Neural cell (in vitro differentiated cells): ENCODE results near the gene LPCAT3. TPM values are rescaled to one million over a fixed set of nuclear protein-coding genes. Genes with fewer than 3 reads are reported as not detected.

ENCODE experiments used
- H2AFZ ChIP-seq: fragments of 200-600, 300-800 bp; sonication (generic), shearing (Covaris generic); 2 replicates; pipeline ENCODE4 v1.6.0; 2014; ENCODE audit warnings: low read depth, mild to moderate bottlenecking, antibody characterized with exemption, low read length, moderate library complexity
- H3F3A ChIP-seq: fragments of 200-600 bp; shearing (Covaris generic); 2 replicates; pipeline ENCODE4 v1.6.1; 2016; ENCODE audit warnings: mild to moderate bottlenecking, moderate library complexity, mixed read lengths, antibody characterized with exemption, low read length; ENCODE audit not compliant: insufficient read depth, poor library complexity, severe bottlenecking
- H3K27ac ChIP-seq: fragments of 200-600, 300-800 bp; sonication (generic), shearing (Covaris generic); 2 replicates; pipeline ENCODE4 v1.5.1; 2014; ENCODE audit warnings: mild to moderate bottlenecking, low read length, moderate library complexity
- H3K27me3 ChIP-seq: fragments of 300-800, 200-600 bp; sonication (generic), shearing (Covaris generic); 2 replicates; pipeline ENCODE4 v1.6.0; 2014; ENCODE audit warnings: mild to moderate bottlenecking, low read depth, low read length, moderate library complexity; ENCODE audit not compliant: insufficient read depth
- H3K36me3 ChIP-seq: fragments of 300-800, 200-600 bp; sonication (generic), shearing (Covaris generic); 2 replicates; pipeline ENCODE4 v1.5.1; 2014; ENCODE audit warnings: mild to moderate bottlenecking, antibody characterized with exemption, low read length, moderate library complexity; ENCODE audit not compliant: insufficient read depth
- H3K4me2 ChIP-seq: fragments of 300-800, 200-600 bp; sonication (generic), shearing (Covaris generic); 2 replicates; pipeline ENCODE4 v1.6.0; 2014; ENCODE audit warnings: mild to moderate bottlenecking, low read length
- H3K4me3 ChIP-seq: fragments of 300-800, 200-600 bp; sonication (generic), shearing (Covaris generic); 2 replicates; pipeline ENCODE4 v1.5.1; 2014; ENCODE audit warnings: mild to moderate bottlenecking, low read length, moderate library complexity
- H3K79me2 ChIP-seq: fragments of 200-600 bp; shearing (Covaris generic); replicated peaks from 2 replicates; pipeline ENCODE4 v1.6.0; 2014; ENCODE audit warnings: mild to moderate bottlenecking, low read length, moderate library complexity; ENCODE audit not compliant: insufficient read depth
- H3K9ac ChIP-seq: fragments of 300-800, 200-600 bp; sonication (generic), shearing (Covaris generic); 2 replicates; pipeline ENCODE4 v1.6.1; 2016; ENCODE audit warnings: mild to moderate bottlenecking, low read length, mixed read lengths
- H3K9me2 ChIP-seq: fragments of 200-600 bp; shearing (Covaris generic); 2 replicates; pipeline ENCODE4 v1.6.1; 2016; ENCODE audit warnings: mild to moderate bottlenecking, low read length, mixed read lengths; ENCODE audit not compliant: insufficient read depth
- H3K9me3 ChIP-seq: fragments of 200-600, 300-800 bp; sonication (generic), shearing (Covaris generic); 2 replicates; pipeline ENCODE4 v1.6.1; 2016; ENCODE audit warnings: mild to moderate bottlenecking, mixed run types, low read length, moderate library complexity, mixed read lengths
- H4K20me1 ChIP-seq: fragments of 200-600 bp; shearing (Covaris generic); 2 replicates; pipeline ENCODE4 v1.6.1; 2016; ENCODE audit warnings: mild to moderate bottlenecking, mixed run types; ENCODE audit not compliant: insufficient read depth
- CTCF ChIP-seq: fragments of 450-650 bp; IDR thresholded peaks from 2 replicates; pipeline ENCODE4 v1.5.1; 2014; ENCODE audit warnings: antibody characterized with exemption, mild to moderate bottlenecking, moderate library complexity; ENCODE audit not compliant: poor library complexity, severe bottlenecking
- EP300 ChIP-seq: fragments of 450-650 bp; conservative IDR thresholded peaks from 2 replicates; pipeline ENCODE4 v1.6.1; 2014; ENCODE audit warnings: antibody characterized with exemption, mild to moderate bottlenecking, moderate library complexity; ENCODE audit not compliant: poor library complexity, severe bottlenecking
- MXI1 ChIP-seq: fragments of 450-650 bp; conservative IDR thresholded peaks from 2 replicates; pipeline ENCODE4 v1.6.1; 2014; ENCODE audit warnings: antibody characterized with exemption, mild to moderate bottlenecking; ENCODE audit not compliant: poor library complexity, severe bottlenecking
- POLR2AphosphoS5 ChIP-seq: IDR thresholded peaks from 2 replicates; pipeline ENCODE4 v1.6.1; 2012
- RAD21 ChIP-seq: fragments of 450-650 bp; conservative IDR thresholded peaks from 2 replicates; pipeline ENCODE4 v1.6.1; 2014; ENCODE audit warnings: antibody characterized with exemption, mild to moderate bottlenecking, moderate library complexity
- REST ChIP-seq: IDR thresholded peaks from 2 replicates; pipeline ENCODE4 v1.6.1; 2012; ENCODE audit warnings: borderline replicate concordance
- TAF1 ChIP-seq: IDR thresholded peaks from 2 replicates; pipeline ENCODE4 v1.6.1; 2012; ENCODE audit warnings: low read depth
- polyA plus RNA-seq: library from polyadenylated mRNA; depleted of rRNA; stranded (reverse); fragments of >200 nt; gene quantifications from 2 replicates; pipeline ENCODE4 v1.2.3, GENCODE V29; 2014

The LPCAT3 gene
- polyA plus RNA-seq, 1 donor from 2014 or later: 14.4 TPM

DNA sequence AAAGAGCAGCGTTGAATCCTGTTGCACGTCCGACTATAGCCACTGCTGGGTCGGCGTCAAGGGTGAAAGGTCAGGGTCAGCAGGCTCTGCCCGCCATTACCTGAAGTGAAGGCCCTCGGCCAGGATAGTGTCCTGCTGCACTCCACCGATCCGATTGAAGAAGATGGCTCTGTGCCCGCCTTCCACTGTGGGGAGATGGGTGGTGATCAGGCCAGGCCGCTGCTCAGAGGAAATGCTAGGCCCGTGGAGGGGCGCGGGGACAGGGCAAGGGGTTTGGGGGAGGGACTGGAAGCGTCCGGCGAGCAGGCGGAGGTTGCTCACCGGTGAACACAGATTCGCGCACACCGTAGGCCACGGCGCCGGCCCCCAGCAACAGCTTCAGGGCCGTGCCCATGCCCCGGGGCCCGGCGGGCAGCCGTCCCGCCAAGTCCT is 48.2 kb downstream of the LPCAT3 start:
- H2AFZ ChIP-seq: peak overlapping the region; percentile 77
- H3K4me2 ChIP-seq: peak overlapping the region; percentile 97
- H3K79me2 ChIP-seq: peaks cover 34% of the 10 kb centered on the region
- H3K27me3 ChIP-seq: no peaks in the 10 kb centered on the region
- no peaks in the 10 kb centered on the region for H4K20me1 ChIP-seq
- no peaks in the 10 kb centered on the region for H3K9me3 ChIP-seq
- H3K27ac ChIP-seq: peak overlapping the region; percentile 76
- H3F3A ChIP-seq: no peaks in the 10 kb centered on the region
- peak overlapping the region; percentile 93 for H3K9ac ChIP-seq
- TF ChIP-seq CTCF (no peak), REST (no peak)
- H3K4me3 ChIP-seq: peak overlapping the region; percentile 99
- H3K9me2 ChIP-seq: no peaks in the 10 kb centered on the region
- H3K36me3 ChIP-seq: no peaks in the 10 kb centered on the region

DNA sequence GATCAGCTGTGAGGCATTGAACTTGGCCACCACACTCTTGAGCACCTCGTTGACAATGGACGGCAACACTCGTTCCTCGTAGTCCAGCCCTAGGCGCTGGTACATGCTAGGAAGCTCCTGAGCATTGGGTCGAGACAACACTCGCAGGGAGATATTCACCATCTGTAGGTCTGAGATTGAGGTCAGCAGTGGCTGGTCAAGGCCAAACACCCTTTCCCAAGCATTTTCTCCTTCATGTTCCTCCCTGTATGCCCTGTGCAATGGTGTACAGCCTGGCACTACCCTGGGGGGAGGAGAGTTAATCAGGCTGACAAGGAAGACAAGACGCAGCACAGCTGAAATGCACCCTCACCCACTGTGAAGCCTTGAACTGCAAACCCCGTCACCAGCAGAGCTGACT is 49.9 kb downstream of the LPCAT3 start:
- no peak for TF ChIP-seq CTCF
- TF ChIP-seq POLR2AphosphoS5: no peak
- no peak for TF ChIP-seq MXI1
- no peak for TF ChIP-seq TAF1
- no peak for TF ChIP-seq RAD21
- no peak for TF ChIP-seq REST
- TF ChIP-seq EP300: no peak
- Histone ChIP-seq H3K27ac (no peak overlapping the region), H3K9ac (no peak overlapping the region), H2AFZ (no peak overlapping the region), H3F3A (no peaks in the 10 kb centered on the region), H3K9me3 (no peaks in the 10 kb centered on the region), H3K4me2 (no peak overlapping the region), H3K79me2 (peaks cover 34% of the 10 kb centered on the region), H3K36me3 (no peaks in the 10 kb centered on the region), H3K9me2 (no peaks in the 10 kb centered on the region), H4K20me1 (no peaks in the 10 kb centered on the region), H3K4me3 (peak overlapping the region; percentile 99), H3K27me3 (no peaks in the 10 kb centered on the region)
